IMR-90 (cell line): ENCODE results near the gene BCL2L13. TPM values are rescaled to one million over a fixed set of nuclear protein-coding genes. Genes with fewer than 3 reads are reported as not detected.

Source experiments
- ATAC-seq: fragments of 200-7000 bp; cut with Tn5 transposase; 2 replicates; pipeline ENCODE4 v1.9.1; 2020; ENCODE audit warnings: low read depth, mild to moderate bottlenecking, moderate library complexity
- BruUV-seq: library from RNA; stranded (reverse); fragments of 400-500 nt; replicated peaks from 2 replicates; lab custom pipeline; 2021; lab: Mats Ljungman, UMichigan
- CTCF ChIA-PET: fragments of 300-600 bp; formaldehyde crosslinking; extraction: SDS; loops from one replicate; lab custom pipeline; 2021; ENCODE audit warnings: antibody characterized with exemption; lab: Yijun Ruan, JAX
- POLR2A ChIA-PET: fragments of 300-600 bp; sonication (Branson Sonifier 250); formaldehyde crosslinking; loops from one replicate; lab custom pipeline; 2022; ENCODE audit warnings: antibody characterized with exemption; ENCODE audit not compliant: unreplicated experiment; lab: Charles Lee
- DNase-seq: peaks from one replicate; pipeline ENCODE4 v3.0.0; 2013
- H2AFZ ChIP-seq: replicated peaks from 2 replicates; pipeline ENCODE3; 2013; ENCODE audit warnings: low read length, mild to moderate bottlenecking; ENCODE audit not compliant: poor library complexity
- H2AK5ac ChIP-seq: 2 replicates; pipeline ENCODE4 v1.6.1; 2013; ENCODE audit warnings: low read depth, low read length, inconsistent platforms
- H2AK9ac ChIP-seq: replicated peaks from 2 replicates; pipeline ENCODE3; 2013; ENCODE audit warnings: mild to moderate bottlenecking, low read depth, low read length, moderate library complexity; ENCODE audit not compliant: poor library complexity
- H2BK120ac ChIP-seq: 2 replicates; pipeline ENCODE4 v1.6.1; 2013; ENCODE audit warnings: low read depth, low read length, inconsistent platforms
- H2BK15ac ChIP-seq: 3 replicates; pipeline ENCODE4 v1.6.1; 2013; ENCODE audit warnings: low read depth, low read length, inconsistent platforms
- H2BK20ac ChIP-seq: 2 replicates; pipeline ENCODE4 v1.6.1; 2013; ENCODE audit warnings: low read depth, mild to moderate bottlenecking, inconsistent platforms, low read length, moderate library complexity
- H2BK5ac ChIP-seq: 2 replicates; pipeline ENCODE4 v1.6.1; 2013; ENCODE audit warnings: mild to moderate bottlenecking, low read depth, low read length, inconsistent platforms; ENCODE audit not compliant: poor library complexity, severe bottlenecking
- H3K14ac ChIP-seq: replicated peaks from 2 replicates; pipeline ENCODE4 v1.6.1; 2013; ENCODE audit warnings: low read depth, low read length, inconsistent platforms
- H3K18ac ChIP-seq: 2 replicates; pipeline ENCODE4 v1.6.1; 2013; ENCODE audit warnings: low read depth, low read length, control low read depth
- H3K23ac ChIP-seq: 2 replicates; pipeline ENCODE4 v1.6.1; 2013; ENCODE audit warnings: low read depth, low read length, inconsistent platforms
- H3K27ac ChIP-seq: 2 replicates; pipeline ENCODE4 v1.5.1; 2013; ENCODE audit warnings: mild to moderate bottlenecking, control low read depth, low read length; ENCODE audit not compliant: insufficient read depth
- H3K27me3 ChIP-seq: 2 replicates; pipeline ENCODE4 v1.6.1; 2013; ENCODE audit warnings: low read length; ENCODE audit not compliant: control insufficient read depth, insufficient read depth
- H3K36me3 ChIP-seq: 2 replicates; pipeline ENCODE4 v1.6.1; 2013; ENCODE audit warnings: low read length, mixed read lengths; ENCODE audit not compliant: control insufficient read depth, insufficient read depth
- H3K4ac ChIP-seq: 2 replicates; pipeline ENCODE4 v1.6.1; 2013; ENCODE audit warnings: low read depth, low read length, inconsistent platforms
- H3K4me1 ChIP-seq: 2 replicates; pipeline ENCODE4 v1.6.1; 2013; ENCODE audit warnings: low read length, mixed read lengths; ENCODE audit not compliant: control insufficient read depth, insufficient read depth
- H3K4me2 ChIP-seq: 2 replicates; pipeline ENCODE4 v1.6.1; 2013; ENCODE audit warnings: low read depth, mild to moderate bottlenecking, control low read depth, low read length, moderate library complexity
- H3K4me3 ChIP-seq: 2 replicates; pipeline ENCODE4 v1.5.1; 2013; ENCODE audit warnings: low read depth, mild to moderate bottlenecking, control low read depth, low read length, moderate library complexity; ENCODE audit not compliant: insufficient read depth
- H3K56ac ChIP-seq: 2 replicates; pipeline ENCODE4 v1.6.1; 2013; ENCODE audit warnings: low read length, inconsistent platforms; ENCODE audit not compliant: insufficient read depth; ENCODE audit errors: extremely low read depth
- H3K79me1 ChIP-seq, 2 experiments: 2 replicates each; pipeline ENCODE4 v1.6.1; 2013; ENCODE audit warnings: low read length in 2 of 2, inconsistent platforms in 1 of 2, low read depth in 1 of 2
- H3K9ac ChIP-seq: 2 replicates; pipeline ENCODE4 v1.6.1; 2013; ENCODE audit warnings: low read depth, low read length, control low read depth
- H3K9me1 ChIP-seq: 2 replicates; pipeline ENCODE4 v1.6.1; 2013; ENCODE audit warnings: low read length, inconsistent platforms; ENCODE audit not compliant: insufficient read depth
- H3K9me3 ChIP-seq: 2 replicates; pipeline ENCODE4 v1.6.1; 2013; ENCODE audit warnings: low read length; ENCODE audit not compliant: control insufficient read depth, insufficient read depth
- H4K20me1 ChIP-seq: 2 replicates; pipeline ENCODE4 v1.6.1; 2013; ENCODE audit warnings: low read length, inconsistent platforms; ENCODE audit not compliant: insufficient read depth
- H4K5ac ChIP-seq: 2 replicates; pipeline ENCODE4 v1.6.1; 2013; ENCODE audit warnings: mild to moderate bottlenecking, low read depth, low read length, control low read depth
- H4K8ac ChIP-seq, 2 experiments: 2 replicates each; pipeline ENCODE4 v1.6.1; 2013; ENCODE audit warnings: low read depth in 2 of 2, low read length in 2 of 2, control low read depth in 1 of 2, inconsistent platforms in 1 of 2
- H4K91ac ChIP-seq: 2 replicates; pipeline ENCODE4 v1.6.1; 2013; ENCODE audit warnings: low read depth, low read length, inconsistent platforms; ENCODE audit not compliant: insufficient read depth
- BHLHE40 ChIP-seq: fragments of 150-350 bp; IDR thresholded peaks from 2 replicates; pipeline ENCODE4 v1.6.1; 2016; ENCODE audit warnings: mild to moderate bottlenecking, low read depth, low read length
- CEBPB ChIP-seq: IDR thresholded peaks from 2 replicates; pipeline ENCODE4 v1.6.1; 2012; ENCODE audit warnings: low read depth, low read length, improper control_type of control experiment
- CHD1 ChIP-seq: IDR thresholded peaks from 2 replicates; pipeline ENCODE4 v1.6.1; 2012; ENCODE audit warnings: low read depth, low read length, improper control_type of control experiment
- FOS ChIP-seq: fragments of 150-350 bp; IDR thresholded peaks from 2 replicates; pipeline ENCODE4 v1.6.1; 2016; ENCODE audit warnings: low read depth, low read length
- MAFK ChIP-seq: IDR thresholded peaks from 2 replicates; pipeline ENCODE4 v1.6.1; 2012; ENCODE audit warnings: low read depth, low read length, improper control_type of control experiment
- MAZ ChIP-seq: IDR thresholded peaks from 2 replicates; pipeline ENCODE4 v1.6.1; 2012; ENCODE audit warnings: low read depth, mild to moderate bottlenecking, low read length, improper control_type of control experiment, moderate library complexity, borderline replicate concordance
- MXI1 ChIP-seq: IDR thresholded peaks from 2 replicates; pipeline ENCODE4 v1.6.1; 2012; ENCODE audit warnings: low read depth, mild to moderate bottlenecking, low read length, moderate library complexity, borderline replicate concordance
- NFE2L2 ChIP-seq: fragments of 150-350 bp; IDR thresholded peaks from 2 replicates; pipeline ENCODE4 v1.6.1; 2016; ENCODE audit warnings: low read depth, mild to moderate bottlenecking, low read length
- POLR2A ChIP-seq: IDR thresholded peaks from 2 replicates; pipeline ENCODE4 v1.6.1; 2012; ENCODE audit warnings: mild to moderate bottlenecking, low read depth, low read length
- RAD21 ChIP-seq: IDR thresholded peaks from 2 replicates; pipeline ENCODE4 v1.6.1; 2012; ENCODE audit warnings: low read length, improper control_type of control experiment
- RCOR1 ChIP-seq: IDR thresholded peaks from 2 replicates; pipeline ENCODE4 v1.6.1; 2012; ENCODE audit warnings: mild to moderate bottlenecking, low read length, improper control_type of control experiment; ENCODE audit not compliant: insufficient replicate concordance
- RFX5 ChIP-seq: IDR thresholded peaks from 2 replicates; pipeline ENCODE4 v1.8.0; 2012; ENCODE audit warnings: low read depth, mild to moderate bottlenecking, low read length, moderate library complexity
- SMC3 ChIP-seq: fragments of 150-350 bp; IDR thresholded peaks from 2 replicates; pipeline ENCODE4 v1.6.1; 2016; ENCODE audit warnings: low read depth, mild to moderate bottlenecking, antibody characterized with exemption, low read length, moderate library complexity
- WGBS, 2 experiments: methylation state at CpG; one replicate each; pipeline versions ENCODE4 v1.1.5 to v1.1.7; 2013; ENCODE audit warnings: missing lambda C conversion rate in 2 of 2; ENCODE audit not compliant: insufficient read length in 1 of 2; ENCODE audit errors: extremely low coverage in 2 of 2; 5-methylcytosine and 5-hydroxymethylcytosine counted together
- dilution Hi-C: fragments of 300-500 bp; cut with HindIII; formaldehyde crosslinking; loops from one replicate; pipeline ENCODE4 v1.14.3; 2018; ENCODE audit warnings: low sequenced_read_pairs; ENCODE audit not compliant: unreplicated experiment
- in situ Hi-C: fragments of 300-500 bp; cut with MboI; formaldehyde crosslinking; loops from 3 replicates; pipeline ENCODE4 v1.14.3; 2019; ENCODE audit warnings: low sequenced_read_pairs, inconsistent platforms, mixed read lengths
- intact Hi-C: fragments of 100-400 bp; cut with micrococcal nuclease; formaldehyde crosslinking; loops from 2 replicates; pipeline ENCODE4 v1.10.0; 2022
- polyA plus RNA-seq, 3 experiments: library from polyadenylated mRNA; depleted of rRNA; stranded (reverse); fragments of >200 nt; gene quantifications; 2 replicates each; pipeline ENCODE4 v1.2.3, GENCODE V29; 2012; ENCODE audit warnings: low replicate concordance in 1 of 3
- total RNA-seq: library from RNA; depleted of rRNA; stranded (reverse); fragments of >200 nt; gene quantifications from 2 replicates; pipeline ENCODE4 v1.2.3, GENCODE V29; 2012
- TF ChIP-seq, protein P1 (sequence below): conservative IDR thresholded peaks from 2 replicates; pipeline ENCODE4 v1.5.1; 2012; ENCODE audit warnings: mild to moderate bottlenecking, low read depth, low read length, improper control_type of control experiment
- TF ChIP-seq, protein P2 (sequence below): fragments of 150-350 bp; IDR thresholded peaks from 2 replicates; pipeline ENCODE4 v1.6.1; 2017; ENCODE audit warnings: mild to moderate bottlenecking, antibody characterized with exemption, low read length, low read depth
- TF ChIP-seq, protein P3 (sequence below): fragments of 150-350 bp; IDR thresholded peaks from 2 replicates; pipeline ENCODE4 v1.6.1; 2016; ENCODE audit warnings: low read depth, mild to moderate bottlenecking, low read length, moderate library complexity, borderline replicate concordance

Gene BCL2L13
- total and polyA plus RNA-seq, 2 of the 4 experiments (the other 2 are of a cell fraction): 42.6 to 86.7 TPM

DNA sequence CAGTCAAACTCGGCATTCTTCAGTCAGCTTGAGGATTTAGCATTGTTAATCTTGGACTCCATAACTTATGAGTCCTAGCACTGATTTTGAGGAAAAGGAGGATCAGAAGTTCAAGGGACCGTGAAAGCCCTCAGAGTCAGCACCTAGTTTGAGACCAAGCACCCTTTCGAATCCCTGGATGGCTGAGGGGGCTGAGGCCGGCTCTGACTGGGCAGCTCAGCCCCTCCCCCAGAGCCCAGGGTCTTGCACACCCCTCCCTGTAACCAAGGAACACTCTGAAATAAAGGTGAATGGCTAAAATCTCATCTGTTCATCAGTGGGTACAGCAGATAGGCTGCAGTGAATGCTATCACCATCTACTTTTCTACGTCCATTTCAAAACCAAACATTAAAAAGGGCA lies 48.0 kb upstream of the BCL2L13 start:
- Histone ChIP-seq H3K9me1 (no peaks in the 10 kb centered on the region), H4K20me1 (no peaks in the 10 kb centered on the region), H2AK9ac (no peak overlapping the region), H3K14ac (no peak overlapping the region), H4K8ac (no peak overlapping the region), H3K27ac (no peak overlapping the region), H2BK120ac (no peak overlapping the region), H3K36me3 (peaks cover 40% of the 10 kb centered on the region), H4K5ac (no peak overlapping the region), H2AK5ac (no peak overlapping the region), H3K27me3 (no peaks in the 10 kb centered on the region), H3K56ac (no peak overlapping the region), H3K4me3 (no peak overlapping the region), H4K91ac (no peak overlapping the region), H3K23ac (no peak overlapping the region), H3K4me2 (no peak overlapping the region), H2AFZ (no peak overlapping the region), H3K9me3 (no peaks in the 10 kb centered on the region), H3K18ac (no peak overlapping the region), H3K4me1 (no peaks in the 10 kb centered on the region), H3K4ac (no peak overlapping the region), H2BK5ac (no peak overlapping the region), H3K9ac (no peak overlapping the region), H3K79me1 (no peaks in the 10 kb centered on the region), H2BK20ac (no peak overlapping the region), H2BK15ac (no peak overlapping the region)
- POLR2A ChIA-PET: no interaction called here
- ATAC-seq (no peak), DNase-seq (no peak)
- CTCF ChIA-PET: no interaction called here
- no TSS peak for BruUV-seq
- intact Hi-C loops: no loop called here
- dilution Hi-C loops: no loop called here
- TF ChIP-seq RFX5 (no peak), CHD1 (no peak), RCOR1 (no peak), RAD21 (no peak), MAZ (no peak), CEBPB (no peak), MXI1 (no peak), FOS (no peak), SMC3 (no peak), MAFK (no peak), POLR2A (no peak), BHLHE40 (no peak), NFE2L2 (no peak)
- TF ChIP-seq, protein P1, sequence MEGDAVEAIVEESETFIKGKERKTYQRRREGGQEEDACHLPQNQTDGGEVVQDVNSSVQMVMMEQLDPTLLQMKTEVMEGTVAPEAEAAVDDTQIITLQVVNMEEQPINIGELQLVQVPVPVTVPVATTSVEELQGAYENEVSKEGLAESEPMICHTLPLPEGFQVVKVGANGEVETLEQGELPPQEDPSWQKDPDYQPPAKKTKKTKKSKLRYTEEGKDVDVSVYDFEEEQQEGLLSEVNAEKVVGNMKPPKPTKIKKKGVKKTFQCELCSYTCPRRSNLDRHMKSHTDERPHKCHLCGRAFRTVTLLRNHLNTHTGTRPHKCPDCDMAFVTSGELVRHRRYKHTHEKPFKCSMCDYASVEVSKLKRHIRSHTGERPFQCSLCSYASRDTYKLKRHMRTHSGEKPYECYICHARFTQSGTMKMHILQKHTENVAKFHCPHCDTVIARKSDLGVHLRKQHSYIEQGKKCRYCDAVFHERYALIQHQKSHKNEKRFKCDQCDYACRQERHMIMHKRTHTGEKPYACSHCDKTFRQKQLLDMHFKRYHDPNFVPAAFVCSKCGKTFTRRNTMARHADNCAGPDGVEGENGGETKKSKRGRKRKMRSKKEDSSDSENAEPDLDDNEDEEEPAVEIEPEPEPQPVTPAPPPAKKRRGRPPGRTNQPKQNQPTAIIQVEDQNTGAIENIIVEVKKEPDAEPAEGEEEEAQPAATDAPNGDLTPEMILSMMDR: no peak
- TF ChIP-seq, protein P2, sequence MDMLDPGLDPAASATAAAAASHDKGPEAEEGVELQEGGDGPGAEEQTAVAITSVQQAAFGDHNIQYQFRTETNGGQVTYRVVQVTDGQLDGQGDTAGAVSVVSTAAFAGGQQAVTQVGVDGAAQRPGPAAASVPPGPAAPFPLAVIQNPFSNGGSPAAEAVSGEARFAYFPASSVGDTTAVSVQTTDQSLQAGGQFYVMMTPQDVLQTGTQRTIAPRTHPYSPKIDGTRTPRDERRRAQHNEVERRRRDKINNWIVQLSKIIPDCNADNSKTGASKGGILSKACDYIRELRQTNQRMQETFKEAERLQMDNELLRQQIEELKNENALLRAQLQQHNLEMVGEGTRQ: no peak
- TF ChIP-seq, protein P3, sequence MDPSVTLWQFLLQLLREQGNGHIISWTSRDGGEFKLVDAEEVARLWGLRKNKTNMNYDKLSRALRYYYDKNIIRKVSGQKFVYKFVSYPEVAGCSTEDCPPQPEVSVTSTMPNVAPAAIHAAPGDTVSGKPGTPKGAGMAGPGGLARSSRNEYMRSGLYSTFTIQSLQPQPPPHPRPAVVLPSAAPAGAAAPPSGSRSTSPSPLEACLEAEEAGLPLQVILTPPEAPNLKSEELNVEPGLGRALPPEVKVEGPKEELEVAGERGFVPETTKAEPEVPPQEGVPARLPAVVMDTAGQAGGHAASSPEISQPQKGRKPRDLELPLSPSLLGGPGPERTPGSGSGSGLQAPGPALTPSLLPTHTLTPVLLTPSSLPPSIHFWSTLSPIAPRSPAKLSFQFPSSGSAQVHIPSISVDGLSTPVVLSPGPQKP: no peak
- no CpG with 5 or more reads among the region's 5 CpGs for WGBS, 2 experiments
- in situ Hi-C loops: no loop called here
